HG03520 (cell line): ENCODE measurements around the gene GMDS.

ENCODE experiments used
- ATAC-seq: cut with Tn5 transposase; IDR thresholded peaks from one replicate; pipeline ENCODE4 v1.9.1; 2021; ENCODE audit warnings: mild to moderate bottlenecking, moderate library complexity; ENCODE audit not compliant: unreplicated experiment

Gene GMDS

DNA sequence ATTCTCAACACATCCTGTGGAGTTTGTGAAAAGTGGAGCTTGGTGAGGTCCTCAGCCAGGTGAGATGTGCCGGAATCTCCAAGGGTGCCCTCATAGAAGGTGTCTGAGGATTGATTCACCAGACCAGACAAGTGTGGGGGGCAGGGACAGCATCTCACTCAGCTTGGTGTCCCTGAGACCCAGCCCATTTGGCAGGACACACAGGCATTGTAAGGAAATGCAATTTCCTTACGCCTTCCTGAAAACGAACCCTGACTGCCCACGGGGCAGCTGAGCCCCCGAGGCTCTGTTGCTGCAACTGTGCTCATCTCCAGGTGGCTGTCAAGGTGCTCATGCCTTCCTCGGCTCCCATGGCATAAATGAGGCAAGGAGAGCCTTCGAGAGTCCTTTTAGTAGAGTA is 602.3 kb downstream of the GMDS start:
- no peak for ATAC-seq

GRCh38 chr6:1641343-1641885 is 604.0 kb downstream of the GMDS start:
- ATAC-seq = no peak

- ATAC-seq = no peak
Measured at GRCh38 chr6:1640476-1640875, 604.9 kb downstream of the GMDS start.

GRCh38 chr6:1639430-1639829 is 606.0 kb downstream of the GMDS start:
- ATAC-seq = no peak

DNA sequence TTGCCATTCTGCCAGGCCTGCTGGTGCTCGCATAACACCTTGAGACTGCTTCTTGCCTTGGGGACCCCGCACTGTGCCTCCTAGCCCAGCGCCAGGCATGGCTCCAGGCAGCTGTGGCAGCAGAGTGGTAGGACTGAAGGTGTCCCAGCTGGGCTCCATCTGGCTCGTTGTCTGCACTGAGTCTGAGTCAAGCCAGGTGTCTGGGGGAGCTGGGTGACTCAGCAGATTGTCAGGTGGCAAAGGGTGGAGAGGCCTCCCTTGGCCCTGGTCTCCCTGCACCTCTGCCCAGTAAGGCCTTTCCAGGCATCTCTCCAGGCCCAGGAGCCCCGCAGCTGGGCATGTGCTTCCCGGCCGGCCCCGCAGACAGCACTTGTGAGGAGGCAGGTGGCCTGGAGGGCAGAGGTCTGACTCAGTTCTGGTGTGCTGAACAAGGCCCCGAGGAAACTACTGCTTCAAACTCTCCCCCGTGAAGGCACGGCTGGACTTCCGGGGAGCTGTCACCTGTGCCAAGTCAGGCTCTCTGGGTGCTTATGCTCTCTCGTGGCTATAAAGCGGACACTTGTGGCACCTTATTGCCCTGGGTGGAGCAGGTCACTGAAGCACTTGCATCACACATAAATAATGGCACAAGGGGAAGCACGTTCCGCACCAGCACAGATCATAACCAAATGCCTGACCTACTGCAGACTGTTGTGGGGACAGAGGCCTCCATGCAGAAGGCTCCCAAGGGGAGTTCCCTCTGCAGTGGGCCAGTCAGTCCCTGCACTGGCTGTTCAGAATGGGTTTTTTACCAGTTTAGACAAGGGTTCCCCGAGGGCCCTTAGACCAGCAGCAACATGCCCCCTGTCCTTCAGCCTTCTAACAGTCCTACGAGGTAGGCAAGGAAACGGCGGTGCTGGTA is 608.2 kb downstream of the GMDS start:
- ATAC-seq = no peak

DNA sequence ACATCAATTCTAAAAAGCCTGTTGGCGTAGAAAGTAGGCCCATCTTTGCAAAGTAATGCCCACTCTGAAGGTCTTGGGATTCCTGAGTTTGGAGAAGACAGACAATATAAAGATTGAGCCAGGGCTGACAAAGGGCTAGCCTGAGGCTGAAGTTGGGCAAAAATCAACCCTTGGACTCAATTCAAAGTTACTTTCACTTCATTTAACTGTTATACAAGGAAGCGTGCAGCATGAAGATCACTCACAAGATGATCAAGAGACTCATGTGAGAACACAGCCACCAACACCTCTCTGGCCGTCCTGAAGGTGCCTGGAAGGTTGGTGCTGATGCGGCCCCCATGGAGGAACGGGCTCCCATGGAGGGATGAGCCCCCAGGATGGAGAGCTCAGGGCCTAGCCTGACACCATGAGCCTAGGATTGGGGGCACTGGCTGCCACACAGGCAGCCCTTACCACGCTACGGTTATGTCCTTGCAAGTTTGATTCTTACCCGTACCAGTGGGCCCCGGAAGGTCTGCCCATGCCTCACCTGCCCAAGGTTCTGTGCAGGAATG is 609.1 kb downstream of the GMDS start:
- ATAC-seq = no peak

DNA sequence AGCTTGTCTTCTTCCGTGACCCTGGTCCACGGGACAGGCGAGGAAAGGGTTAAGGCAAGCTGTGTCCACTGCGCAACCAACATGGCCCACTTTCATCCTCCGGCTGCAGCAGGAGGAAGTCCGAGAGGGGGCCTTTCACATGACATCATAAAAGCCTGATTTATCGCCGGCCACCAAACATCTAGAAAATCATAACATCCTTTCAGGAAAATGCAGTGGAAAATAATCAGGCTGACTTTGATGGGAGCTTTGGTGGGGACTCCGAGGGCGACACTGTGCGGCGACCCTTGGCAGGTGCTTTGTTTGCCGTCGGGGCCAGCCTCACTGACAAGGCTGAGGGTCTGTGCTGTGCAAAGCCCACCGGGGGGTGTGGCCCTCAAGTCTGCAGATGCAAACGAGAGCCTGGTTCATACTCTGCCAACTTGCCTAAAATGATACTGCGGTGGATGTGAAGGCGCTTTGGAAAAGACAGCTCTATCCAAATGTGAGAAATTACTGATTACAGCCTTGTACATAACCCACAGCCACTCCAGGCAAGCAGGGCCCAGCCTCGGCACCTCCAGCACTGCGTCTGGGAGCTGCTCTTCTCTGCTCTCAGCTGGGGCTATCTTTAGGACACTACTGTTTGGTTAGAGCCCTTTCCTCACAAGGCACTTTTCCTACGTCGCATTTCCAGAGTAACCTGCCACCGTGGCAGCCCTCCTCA is 609.9 kb downstream of the GMDS start:
- no peak for ATAC-seq

GRCh38 chr6:1634081-1634480 is 611.3 kb downstream of the GMDS start:
- no peak for ATAC-seq

GRCh38 chr6:1633366-1634021 is 611.9 kb downstream of the GMDS start:
- ATAC-seq = no peak

- ATAC-seq = no peak
Measured at GRCh38 chr6:1631251-1631650, 614.2 kb downstream of the GMDS start.

GRCh38 chr6:1630771-1631217 is 614.6 kb downstream of the GMDS start:
- no peak for ATAC-seq

DNA sequence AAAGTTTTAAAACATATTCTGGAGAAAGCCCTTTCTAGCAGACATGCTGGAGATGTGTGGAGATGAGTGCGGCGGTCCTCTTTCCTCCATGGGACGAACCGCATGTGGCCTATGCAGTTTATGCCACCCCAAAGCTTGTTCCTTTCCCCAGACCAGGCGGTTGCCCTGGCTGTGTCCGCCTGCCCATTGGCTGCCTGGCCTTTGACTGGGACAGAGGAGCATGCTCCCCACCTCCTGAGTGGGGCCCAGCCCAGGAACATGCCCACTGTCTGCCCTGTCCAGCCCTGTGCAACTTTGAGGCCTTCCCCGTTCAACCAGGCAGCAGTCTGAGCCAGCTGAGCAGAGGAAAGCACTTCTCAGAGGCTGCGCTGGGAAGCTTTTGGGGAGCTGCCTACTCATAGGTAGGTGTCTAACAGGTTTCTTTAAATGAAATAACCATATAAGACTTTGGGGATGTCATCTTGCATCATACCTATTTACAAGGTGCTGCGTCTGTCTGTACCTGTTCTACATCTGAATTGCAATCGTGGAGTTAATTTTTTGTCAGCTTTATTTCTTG is 615.1 kb downstream of the GMDS start:
- no peak for ATAC-seq

DNA sequence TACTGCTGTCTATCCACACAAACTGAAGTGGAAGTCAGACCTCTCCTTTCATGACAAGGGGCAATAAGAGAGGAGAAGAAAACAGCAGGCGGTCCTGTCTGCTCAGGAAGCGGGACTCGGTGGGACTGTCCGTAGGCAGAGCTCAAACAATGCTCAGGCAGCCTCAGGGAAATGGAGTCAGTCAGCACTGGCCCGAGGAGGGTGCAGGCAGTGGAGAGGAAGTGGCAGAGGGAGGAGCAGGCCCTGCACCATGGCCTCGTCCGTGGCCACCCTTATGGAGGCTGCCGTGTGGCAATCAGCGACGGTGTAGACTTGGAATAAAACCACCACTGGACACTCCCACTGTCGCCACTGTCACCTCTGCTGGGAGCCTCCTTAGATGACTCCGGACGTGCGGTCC is 616.1 kb downstream of the GMDS start:
- no peak for ATAC-seq

DNA sequence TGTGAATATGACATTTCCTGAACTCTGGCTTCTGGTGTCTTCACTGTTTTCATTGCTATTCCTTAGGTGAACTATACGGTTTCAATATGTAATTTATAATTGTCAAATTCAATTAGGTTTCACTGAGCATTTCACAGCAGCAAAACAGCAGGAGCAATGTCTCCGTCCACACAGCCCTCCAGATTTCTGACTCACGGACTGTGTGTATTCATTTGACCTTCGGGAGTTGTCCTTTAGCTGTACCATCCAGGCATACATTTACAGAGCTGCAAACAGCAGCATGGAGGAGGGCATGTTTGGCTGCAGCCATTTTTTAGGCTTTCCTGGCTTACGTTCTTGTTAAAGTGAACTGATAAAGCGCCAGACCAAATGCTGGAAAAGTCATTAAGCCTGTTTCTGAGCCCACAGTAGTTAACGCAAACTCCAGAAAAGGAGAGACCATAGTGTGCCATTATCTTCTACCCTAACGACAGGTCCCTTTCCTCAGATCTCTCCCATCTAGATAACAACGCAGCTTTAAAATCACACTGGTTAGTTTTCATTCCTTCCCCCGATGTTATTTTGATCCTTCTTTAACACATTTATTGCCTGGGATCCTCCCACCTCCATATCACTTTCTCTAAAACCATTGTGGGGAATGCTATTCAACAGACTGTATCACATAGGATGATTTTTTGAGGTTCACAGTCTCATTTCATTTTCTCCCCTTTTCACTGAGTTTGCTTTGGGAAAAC is 617.4 kb downstream of the GMDS start:
- no peak for ATAC-seq

DNA sequence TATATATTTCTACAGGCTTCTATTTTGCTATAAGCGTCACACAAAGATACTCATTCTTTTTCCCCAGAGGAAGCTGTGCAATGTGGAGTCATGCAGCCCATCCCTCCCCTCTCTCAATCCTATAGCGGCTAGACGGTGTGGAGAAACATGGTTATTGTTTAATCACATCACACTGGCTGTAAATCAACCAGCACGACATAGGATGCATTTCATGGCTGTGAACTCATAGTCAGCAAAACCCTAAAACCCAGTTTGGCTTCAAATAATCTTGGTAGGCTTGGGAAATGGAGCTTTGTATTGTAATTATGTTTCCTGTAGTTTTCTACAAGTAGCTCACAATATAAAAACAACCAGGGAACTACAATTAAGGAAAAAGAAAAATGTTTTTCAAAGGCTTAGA is 618.9 kb downstream of the GMDS start:
- no peak for ATAC-seq

GRCh38 chr6:1625794-1626435 is 619.5 kb downstream of the GMDS start:
- ATAC-seq = no peak

GRCh38 chr6:1624851-1625781 is 620.3 kb downstream of the GMDS start:
- ATAC-seq = no peak

DNA sequence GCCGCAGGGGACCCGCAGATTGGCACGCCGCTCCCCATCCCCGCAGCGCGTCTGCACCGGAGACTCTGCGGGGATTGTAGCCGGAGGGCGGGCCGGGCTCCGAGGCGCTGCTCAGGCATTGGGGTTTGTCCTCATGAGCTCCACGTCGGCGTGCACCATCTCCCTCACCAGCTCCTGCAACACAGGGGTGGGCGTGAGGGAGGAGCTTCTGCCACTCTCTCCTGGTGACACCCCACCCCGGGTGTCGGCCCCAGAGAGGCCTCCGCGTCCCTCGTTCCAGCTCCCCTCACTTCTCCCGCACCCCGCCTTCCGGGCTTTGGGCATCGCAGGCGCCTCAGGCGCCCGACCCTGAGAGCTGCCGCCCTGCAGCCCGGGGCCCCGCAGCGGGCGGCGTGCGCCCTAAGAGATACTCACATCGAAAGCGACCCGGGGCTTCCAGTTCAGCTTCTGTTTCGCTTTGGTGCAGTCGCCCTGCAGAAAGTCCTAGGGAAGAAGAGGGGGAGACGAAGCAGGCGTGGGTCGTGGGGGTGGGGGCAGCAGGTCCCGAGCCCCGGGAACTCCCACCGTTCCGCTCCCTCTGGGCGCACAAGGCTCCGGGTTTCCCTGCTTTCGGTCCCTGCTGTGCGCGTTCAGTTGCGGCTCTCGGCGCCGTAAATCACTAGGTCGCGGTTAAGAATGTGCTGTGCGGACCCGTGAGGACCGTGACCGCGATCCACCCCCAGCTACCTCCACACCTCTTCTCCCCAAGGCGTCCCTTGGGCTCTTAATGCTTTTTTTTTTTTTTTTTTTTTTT is 621.2 kb downstream of the GMDS start:
- peak; percentile 44 for ATAC-seq
